Left renal pelvis (tissue), 4 donors: Measurements from ENCODE around the gene TRIM67. TPM values are rescaled to one million over a fixed set of nuclear protein-coding genes. Genes with fewer than 3 reads are reported as not detected.
"Not testable (repeated sequence)": the region's sequence is repeated elsewhere in the genome, so short reads cannot be mapped to it uniquely, and the experiment has no call there.

Source experiments
- DNase-seq, 4 donors: peaks; one replicate each; pipeline ENCODE4 v3.0.0-alpha.2; 2013; ENCODE audit warnings: low read depth in 4 of 4, low spot score in 3 of 4
- polyA plus RNA-seq, 4 donors: library from polyadenylated mRNA; unstranded; fragments of 120-200 nt; gene quantifications; one replicate each; pipeline ENCODE4 v1.2.1, GENCODE V29; 2013; ENCODE audit not compliant: insufficient read length in 4 of 4

The TRIM67 gene
- under 1 TPM; 0.06 to 0.20 (median 0.12) TPM for polyA plus RNA-seq

- no peak for DNase-seq
Observed at GRCh38 chr1:231161667-231162296, at the start of gene TRIM67. Gene TRIM67 (plus strand): TSS chr1:231162058. CDS start chr1:231162970, 912 bp downstream.

GRCh38 chr1:231116738-231117137 lies 45.1 kb upstream of the TRIM67 start:
- no peak for DNase-seq

- no peak for DNase-seq
Observed at GRCh38 chr1:231118704-231119453, 43.0 kb upstream of the TRIM67 start.

GRCh38 chr1:231121533-231121932 lies 40.3 kb upstream of the TRIM67 start:
- no peak for DNase-seq

- DNase-seq, result no peak
Observed at GRCh38 chr1:231122143-231122542, 39.7 kb upstream of the TRIM67 start.

GRCh38 chr1:231124746-231125145 lies 37.1 kb upstream of the TRIM67 start:
- DNase-seq, result no peak

- no peak for DNase-seq
Observed at GRCh38 chr1:231125972-231126580, 35.8 kb upstream of the TRIM67 start.

- DNase-seq, result not testable (repeated sequence)
Observed at GRCh38 chr1:231127106-231127505, 34.8 kb upstream of the TRIM67 start.

- not testable (repeated sequence) for DNase-seq
Observed at GRCh38 chr1:231128471-231128870, 33.4 kb upstream of the TRIM67 start.

- no peak for DNase-seq
Observed at GRCh38 chr1:231130544-231130943, 31.3 kb upstream of the TRIM67 start.

GRCh38 chr1:231132591-231132990 lies 29.3 kb upstream of the TRIM67 start:
- DNase-seq, result not testable (repeated sequence)

- no peak for DNase-seq
Observed at GRCh38 chr1:231134624-231135023, 27.2 kb upstream of the TRIM67 start.

GRCh38 chr1:231138236-231138635 lies 23.6 kb upstream of the TRIM67 start:
- DNase-seq, result no peak

GRCh38 chr1:231139125-231139649 lies 22.7 kb upstream of the TRIM67 start:
- no peak for DNase-seq

GRCh38 chr1:231139659-231140654 lies 21.9 kb upstream of the TRIM67 start:
- no peak for DNase-seq

- DNase-seq, result no peak
Observed at GRCh38 chr1:231144416-231145193, 17.3 kb upstream of the TRIM67 start.

GRCh38 chr1:231147896-231148295 lies 14.0 kb upstream of the TRIM67 start:
- DNase-seq, result no peak

GRCh38 chr1:231151811-231152210 lies 10.0 kb upstream of the TRIM67 start:
- no peak for DNase-seq

- no peak for DNase-seq
Observed at GRCh38 chr1:231153726-231154125, 8.1 kb upstream of the TRIM67 start.
